MM.1S (cell line): Measurements from ENCODE around the gene UNC93B1.

Source experiments
- CTCF ChIP-seq: fragments of 300-600 bp; sonication (generic); IDR thresholded peaks from 2 replicates; pipeline ENCODE4 v1.5.1; 2016; ENCODE audit warnings: antibody characterized with exemption, low read length, mixed read lengths
- EZH2 ChIP-seq: fragments of 300-600 bp; sonication (generic); optimal IDR thresholded peaks from 2 replicates; pipeline ENCODE3; 2017; ENCODE audit warnings: low read depth, mild to moderate bottlenecking, antibody characterized with exemption, low read length, mixed read lengths

GRCh38 chr11:68043349-68044144, 39.6 kb upstream of the UNC93B1 start:
- TF ChIP-seq EZH2, result no peak
- TF ChIP-seq CTCF, result no peak
